ENCODE data around the gene TSPAN31. TPM values are rescaled to one million over a fixed set of nuclear protein-coding genes. Genes with fewer than 3 reads are reported as not detected.

TSPAN31 gene
- total RNA-seq, 4 donors from 2014 or later, result 47.0 to 75.8 (median 53.2) TPM

GRCh38 chr12:57795354-57795753 is 50.5 kb downstream of the TSPAN31 start:
- WGBS, 2 donors (ENCODE audit: low coverage in 1 of 2), result 91% methylated on average over 6 of the region's 6 CpGs; no CpG with 5 or more reads in 1 of the 2 donors

GRCh38 chr12:57796996-57797395 is 52.2 kb downstream of the TSPAN31 start:
- H3K4me1 ChIP-seq, result no peaks in the 10 kb centered on the region
- no peaks in the 10 kb centered on the region for H3K27me3 ChIP-seq
- ATAC-seq, result no peak
- no peak overlapping the region for H3K27ac ChIP-seq
- peaks cover 6 to 100% of the 10 kb centered on the region in 2 donors for H3K36me3 ChIP-seq
- WGBS, 2 donors (ENCODE audit: low coverage in 1 of 2), result 90 to 94% methylated on average over 1 of the region's 1 CpG
- TF ChIP-seq POLR2A (IDR thresholded peaks at IDR 0.05), result no peak
- TF ChIP-seq EP300 (IDR thresholded peaks at IDR 0.05), result no peak
- TF ChIP-seq CTCF (IDR thresholded peaks at IDR 0.05), result no peak
- no peak for TF ChIP-seq POLR2AphosphoS5 (IDR thresholded peaks at IDR 0.05)
- no peak overlapping the region for H3K4me3 ChIP-seq
- no peaks in the 10 kb centered on the region for H3K9me3 ChIP-seq

More at GRCh38 chr12:57795354-57795753, 50.5 kb downstream of the TSPAN31 start:
- TF ChIP-seq POLR2A (IDR thresholded peaks at IDR 0.05) (no peak), POLR2AphosphoS5 (IDR thresholded peaks at IDR 0.05) (no peak), CTCF (IDR thresholded peaks at IDR 0.05) (no peak), EP300 (IDR thresholded peaks at IDR 0.05) (no peak)
- no peak for ATAC-seq
- Histone ChIP-seq H3K27ac (no peak overlapping the region), H3K9me3 (no peaks in the 10 kb centered on the region), H3K27me3 (no peaks in the 10 kb centered on the region), H3K36me3 (peaks cover 6 to 96% of the 10 kb centered on the region in 2 donors), H3K4me3 (no peak overlapping the region), H3K4me1 (no peaks in the 10 kb centered on the region)

- WGBS, 2 donors (ENCODE audit: low coverage in 1 of 2), result 85 to 88% methylated on average over 1 of the region's 1 CpG
- Histone ChIP-seq H3K27me3 (no peaks in the 10 kb centered on the region), H3K27ac (no peak overlapping the region), H3K4me1 (no peaks in the 10 kb centered on the region), H3K4me3 (no peak overlapping the region), H3K36me3 (peaks cover 6 to 100% of the 10 kb centered on the region in 2 donors), H3K9me3 (no peaks in the 10 kb centered on the region)
- TF ChIP-seq EP300 (IDR thresholded peaks at IDR 0.05) (no peak), CTCF (IDR thresholded peaks at IDR 0.05) (no peak), POLR2A (IDR thresholded peaks at IDR 0.05) (no peak), POLR2AphosphoS5 (IDR thresholded peaks at IDR 0.05) (no peak)
- ATAC-seq, result no peak
Measured at GRCh38 chr12:57797933-57798332, 53.1 kb downstream of the TSPAN31 start.

Other genes with a start within 250 kb of the TSPAN31 start
- gene DDIT3, start 224.5 kb upstream of the TSPAN31 start, total RNA-seq, result 10 to 100 TPM; 17.7 to 41.2 (median 36.5) TPM
- gene MBD6, start 222.2 kb upstream of the TSPAN31 start, total RNA-seq, result 10 to 100 TPM in 3 of 4 donors, 1 to 10 TPM in 1; 8.9 to 22.6 (median 19.7) TPM
- 100 to 1,000 TPM; 138 to 204 (median 182) TPM for gene DCTN2, start 197.8 kb upstream of the TSPAN31 start, total RNA-seq
- gene KIF5A, start 195.0 kb upstream of the TSPAN31 start, total RNA-seq, result 1 to 10 TPM in 3 of 4 donors, under 1 TPM in 1; 0.89 to 4.7 (median 1.6) TPM
- gene PIP4K2C, start 153.8 kb upstream of the TSPAN31 start, total RNA-seq, result 10 to 100 TPM; 21.7 to 38.7 (median 33.1) TPM
- 10 to 100 TPM; 34.6 to 70.2 (median 53.2) TPM for gene DTX3, start 140.2 kb upstream of the TSPAN31 start, total RNA-seq
- 100 to 1,000 TPM; 116 to 140 (median 128) TPM for gene ARHGEF25, start 133.6 kb upstream of the TSPAN31 start, total RNA-seq
- gene B4GALNT1, start 111.8 kb upstream of the TSPAN31 start, total RNA-seq, result 10 to 100 TPM in 1 of 4 donors, 1 to 10 TPM in 3; 2.3 to 10.1 (median 5.0) TPM
- 100 to 1,000 TPM; 161 to 235 (median 186) TPM for gene OS9, start 50.9 kb upstream of the TSPAN31 start, total RNA-seq
- 1 to 10 TPM; 1.6 to 4.2 (median 3.3) TPM for gene AGAP2, start 6.3 kb upstream of the TSPAN31 start, total RNA-seq
- 100 to 1,000 TPM in 2 of 4 donors, 10 to 100 TPM in 2; 56.7 to 107 (median 101) TPM for gene CDK4, start 7.3 kb downstream of the TSPAN31 start, total RNA-seq
- 10 to 100 TPM in 1 of 4 donors, 1 to 10 TPM in 3; 3.4 to 11.1 (median 7.9) TPM for gene MARCHF9, start 10.1 kb downstream of the TSPAN31 start, total RNA-seq
- under 1 TPM in 3 of 4 donors, not detected in 1; 0.27 to 0.57 (median 0.31) TPM for gene CYP27B1, start 22.0 kb downstream of the TSPAN31 start, total RNA-seq
- gene METTL1, start 27.1 kb downstream of the TSPAN31 start, total RNA-seq, result 10 to 100 TPM in 1 of 4 donors, 1 to 10 TPM in 3; 4.8 to 11.0 (median 7.8) TPM
- gene EEF1AKMT3, start 27.6 kb downstream of the TSPAN31 start, total RNA-seq, result 10 to 100 TPM; 10.8 to 19.5 (median 11.7) TPM
- gene TSFM, start 37.7 kb downstream of the TSPAN31 start, total RNA-seq, result 10 to 100 TPM; 26.4 to 30.9 (median 29.1) TPM
- gene AVIL, start 73.7 kb downstream of the TSPAN31 start, total RNA-seq, result 1 to 10 TPM; 1.4 to 9.3 (median 2.3) TPM
- gene CTDSP2, start 101.7 kb downstream of the TSPAN31 start, total RNA-seq, result 100 to 1,000 TPM; 151 to 190 (median 170) TPM
- 10 to 100 TPM in 3 of 4 donors, 1 to 10 TPM in 1; 7.2 to 24.4 (median 14.7) TPM for gene ATP23, start 196.5 kb downstream of the TSPAN31 start, total RNA-seq

Measured in gastroesophageal sphincter (tissue), 4 donors.